ENCODE measurements around the gene GDF2. TPM values are rescaled to one million over a fixed set of nuclear protein-coding genes. Genes with fewer than 3 reads are reported as not detected.

The GDF2 gene
- total and polyA plus RNA-seq, 2 experiments from 2014 or later, result not detected

DNA sequence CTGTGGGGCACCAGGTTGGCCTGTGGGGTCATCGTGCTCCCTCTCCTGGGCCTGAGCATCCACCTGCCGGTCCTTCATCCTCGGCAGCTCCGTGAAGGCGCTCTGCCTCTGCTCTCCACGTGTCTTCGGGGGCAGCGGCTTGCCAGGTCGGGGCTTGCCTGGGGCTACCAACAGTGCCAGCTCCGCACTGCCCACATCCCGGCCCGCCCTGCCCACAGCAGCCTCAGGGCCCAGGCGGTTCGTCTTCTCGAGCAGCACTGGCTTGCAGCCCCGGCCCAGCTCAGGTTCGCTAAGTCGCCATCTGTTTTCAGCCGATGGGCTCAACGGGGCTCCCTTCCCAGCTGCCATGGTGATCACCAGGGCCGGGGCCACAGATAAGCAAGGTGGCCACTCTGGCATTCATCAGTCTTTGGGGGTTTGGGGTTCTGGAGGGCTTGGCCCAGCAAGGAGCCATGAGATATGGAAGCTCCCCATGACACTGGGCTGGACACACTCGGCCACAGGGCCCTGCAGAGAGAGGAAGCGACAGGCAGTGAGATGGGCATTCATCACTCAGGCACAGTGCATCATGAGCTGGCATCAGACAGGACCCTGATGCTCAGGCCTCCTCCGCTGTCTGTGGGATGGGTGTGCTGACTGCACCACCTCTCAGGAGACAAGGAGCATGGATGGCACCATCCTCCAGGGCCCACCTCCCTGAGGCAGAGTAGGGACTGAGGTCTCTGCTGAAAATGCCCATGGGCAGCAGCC lies 46.4 kb downstream of the GDF2 start:
- H3K36me3 Mint-ChIP-seq (ENCODE audit: low read depth), result no peaks in the 10 kb centered on the region
- ATAC-seq (no peak), DNase-seq (ENCODE audit: low spot score) (no peak)
- no peak overlapping the region for H3K27ac ChIP-seq (ENCODE audit: low read depth)
- no peak for TF ChIP-seq STAT1 (IDR thresholded peaks at IDR 0.05; ENCODE audit: unreplicated experiment)
- TF ChIP-seq ZNF331 (CRISPR knock-in tag; IDR thresholded peaks at IDR 0.05; ENCODE audit: low read depth), result no peak
- no peak for TF ChIP-seq CREB1 (CRISPR knock-in tag; IDR thresholded peaks at IDR 0.05; ENCODE audit: low read depth)
- TF ChIP-seq ZNF114 (CRISPR knock-in tag; IDR thresholded peaks at IDR 0.05), result no peak
- no peak for TF ChIP-seq ETS1 (IDR thresholded peaks at IDR 0.05)
- no peak for TF ChIP-seq ZNF462 (CRISPR knock-in tag; IDR thresholded peaks at IDR 0.05)
- TF ChIP-seq EZH2 (IDR thresholded peaks at IDR 0.05; ENCODE audit: low read depth, unreplicated experiment), result no peak
- no peak for TF ChIP-seq POLR2AphosphoS5 (IDR thresholded peaks at IDR 0.05; ENCODE audit: low read depth)
- TF ChIP-seq CTCF (conservative IDR thresholded peaks at IDR 0.05; ENCODE audit: low read depth in 2 of 2), result no peak
- TF ChIP-seq NANOG (IDR thresholded peaks at IDR 0.05; ENCODE audit: borderline replicate concordance), result no peak
- no peaks in the 10 kb centered on the region for H3K36me3 ChIP-seq (ENCODE audit: insufficient read depth)
- H3K27me3 ChIP-seq (ENCODE audit: insufficient read depth), result no peaks in the 10 kb centered on the region
- H3K4me3 Mint-ChIP-seq, result no peak overlapping the region
- H3K9me2 ChIP-seq (ENCODE audit: insufficient read depth), result no peaks in the 10 kb centered on the region
- H4K20me1 ChIP-seq (replicated peaks; ENCODE audit: insufficient read depth), result no peaks in the 10 kb centered on the region
- peaks cover 6% of the 10 kb centered on the region for H3K27me3 Mint-ChIP-seq (ENCODE audit: insufficient read depth, low read depth, poor library complexity)
- no peak overlapping the region for H3K27ac Mint-ChIP-seq
- H3K4me2 ChIP-seq, result no peak overlapping the region
- no peaks in the 10 kb centered on the region for H3F3A ChIP-seq (replicated peaks; ENCODE audit: low read depth)
- H3K4me1 ChIP-seq (ENCODE audit: insufficient read depth), result peaks cover 13% of the 10 kb centered on the region
- no peaks in the 10 kb centered on the region for H3K9me3 Mint-ChIP-seq
- no peaks in the 10 kb centered on the region for H3K79me2 ChIP-seq (replicated peaks; ENCODE audit: insufficient read depth)
- no peak overlapping the region for H2AFZ ChIP-seq
- H3K4me1 Mint-ChIP-seq, result peaks cover 37% of the 10 kb centered on the region
- no peak overlapping the region for H3K4me3 ChIP-seq

Data from GM23338 (cell line).